HL-60 (cell line): ENCODE data around the gene NRF1.

Experiments
- DNase-seq, 2 experiments: peaks; one replicate each; pipeline ENCODE4 v3.0.0-alpha.2; 2010 to 2020; ENCODE audit warnings: low read depth in 1 of 2, low spot score in 1 of 2
- H3K27ac ChIP-seq: fragments of 250-450 bp; sonication (Bioruptor Pico); replicated peaks from 2 replicates; pipeline ENCODE4 v1.5.1; 2020; ENCODE audit warnings: mild to moderate bottlenecking, moderate library complexity
- H3K27me3 ChIP-seq: fragments of 250-450 bp; sonication (Bioruptor Pico); 2 replicates; pipeline ENCODE4 v1.5.1; 2021; ENCODE audit warnings: mild to moderate bottlenecking, moderate library complexity; ENCODE audit not compliant: insufficient read depth, poor library complexity, severe bottlenecking
- H3K4me3 ChIP-seq: replicated peaks from 2 replicates; pipeline ENCODE4 v1.5.1; 2011; ENCODE audit warnings: mild to moderate bottlenecking, control low read depth, low read length; ENCODE audit not compliant: insufficient read depth
- CTCF ChIP-seq: IDR thresholded peaks from one replicate; pipeline ENCODE4 v1.5.1; 2011; ENCODE audit warnings: low read length, control low read depth, inconsistent platforms; ENCODE audit not compliant: insufficient read depth
- GABPA ChIP-seq: IDR thresholded peaks from 2 replicates; pipeline ENCODE4 v1.6.1; 2012; ENCODE audit warnings: low read depth
- POLR2AphosphoS5 ChIP-seq: IDR thresholded peaks from 2 replicates; pipeline ENCODE4 v1.6.1; 2012; ENCODE audit warnings: low read depth
- REST ChIP-seq: IDR thresholded peaks from 2 replicates; pipeline ENCODE4 v1.6.1; 2012; ENCODE audit warnings: low read depth; ENCODE audit not compliant: insufficient replicate concordance
- SPI1 ChIP-seq: IDR thresholded peaks from 2 replicates; pipeline ENCODE4 v1.6.1; 2012; ENCODE audit warnings: low read depth, mild to moderate bottlenecking, borderline replicate concordance

Gene NRF1

GRCh38 chr7:129779602-129780256 lies 168.2 kb downstream of the NRF1 start:
- no peak for DNase-seq
- Histone ChIP-seq H3K27me3 (peaks cover 78% of the 10 kb centered on the region), H3K4me3 (peak overlapping the region; percentile 48), H3K27ac (no peak overlapping the region)
- no peak for TF ChIP-seq CTCF
- no peak for TF ChIP-seq POLR2AphosphoS5
- TF ChIP-seq REST: no peak
- no peak for TF ChIP-seq SPI1
- TF ChIP-seq GABPA: no peak

- H3K4me3 ChIP-seq: peak overlapping the region; percentile 48
- H3K27ac ChIP-seq: no peak overlapping the region
- H3K27me3 ChIP-seq: peaks cover 83% of the 10 kb centered on the region
- TF ChIP-seq SPI1: no peak
- no peak for TF ChIP-seq CTCF
- no peak for TF ChIP-seq POLR2AphosphoS5
- no peak for TF ChIP-seq REST
- no peak for TF ChIP-seq GABPA
- DNase-seq: peak; percentile 33 to 42
These were observed 168.9 kb downstream of the NRF1 start for GRCh38 chr7:129780257-129780973.

GRCh38 chr7:129780974-129781927 lies 169.7 kb downstream of the NRF1 start:
- TF ChIP-seq REST (no peak), SPI1 (no peak), GABPA (no peak), CTCF (no peak), POLR2AphosphoS5 (no peak)
- H3K4me3 ChIP-seq: peak overlapping the region; percentile 48
- H3K27ac ChIP-seq: no peak overlapping the region
- H3K27me3 ChIP-seq: peaks cover 88% of the 10 kb centered on the region
- DNase-seq: peak in 1 of 2 experiments; percentile 26
